ENCODE data around the gene ZFHX2. TPM values are rescaled to one million over a fixed set of nuclear protein-coding genes. Genes with fewer than 3 reads are reported as not detected.

Gene ZFHX2
- total and polyA plus RNA-seq, 2 of the 13 experiments (the other 11 are each of a cell fraction or from before 2014, with no cell fraction given): 0.17 to 0.44 TPM

DNA sequence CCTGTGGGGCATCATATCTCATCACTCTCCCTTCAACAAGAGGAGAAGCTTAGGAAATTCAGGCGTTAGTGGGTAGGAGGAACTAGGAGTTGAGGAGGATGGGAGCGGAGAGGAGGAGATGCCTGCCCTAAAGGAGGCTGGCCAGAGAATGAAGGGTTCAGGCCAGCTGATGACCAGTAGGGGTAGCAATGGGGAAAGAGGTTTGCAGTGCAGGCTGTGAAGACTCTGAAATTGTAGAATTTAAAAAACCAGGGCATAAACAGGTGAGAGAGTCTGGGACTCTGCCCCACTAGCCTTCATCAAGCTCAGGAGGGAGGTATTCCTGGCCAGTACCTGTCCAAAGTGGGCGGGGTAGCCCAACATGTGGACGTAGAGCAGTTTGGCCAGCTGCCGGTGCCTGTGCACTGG lies 15.2 kb upstream of the ZFHX2 start (continued):
- TF ChIP-seq, protein P1, sequence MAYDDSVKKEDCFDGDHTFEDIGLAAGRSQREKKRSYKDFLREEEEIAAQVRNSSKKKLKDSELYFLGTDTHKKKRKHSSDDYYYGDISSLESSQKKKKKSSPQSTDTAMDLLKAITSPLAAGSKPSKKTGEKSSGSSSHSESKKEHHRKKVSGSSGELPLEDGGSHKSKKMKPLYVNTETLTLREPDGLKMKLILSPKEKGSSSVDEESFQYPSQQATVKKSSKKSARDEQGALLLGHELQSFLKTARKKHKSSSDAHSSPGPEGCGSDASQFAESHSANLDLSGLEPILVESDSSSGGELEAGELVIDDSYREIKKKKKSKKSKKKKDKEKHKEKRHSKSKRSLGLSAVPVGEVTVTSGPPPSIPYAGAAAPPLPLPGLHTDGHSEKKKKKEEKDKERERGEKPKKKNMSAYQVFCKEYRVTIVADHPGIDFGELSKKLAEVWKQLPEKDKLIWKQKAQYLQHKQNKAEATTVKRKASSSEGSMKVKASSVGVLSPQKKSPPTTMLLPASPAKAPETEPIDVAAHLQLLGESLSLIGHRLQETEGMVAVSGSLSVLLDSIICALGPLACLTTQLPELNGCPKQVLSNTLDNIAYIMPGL (CRISPR knock-in tag; IDR thresholded peaks at IDR 0.05; ENCODE audit: borderline replicate concordance in 1 of 2, low read depth in 1 of 2): peak in 1 of 2 experiments; percentile 64; a peak in 1 of 4 replicates
- TF ChIP-seq, protein P2, sequence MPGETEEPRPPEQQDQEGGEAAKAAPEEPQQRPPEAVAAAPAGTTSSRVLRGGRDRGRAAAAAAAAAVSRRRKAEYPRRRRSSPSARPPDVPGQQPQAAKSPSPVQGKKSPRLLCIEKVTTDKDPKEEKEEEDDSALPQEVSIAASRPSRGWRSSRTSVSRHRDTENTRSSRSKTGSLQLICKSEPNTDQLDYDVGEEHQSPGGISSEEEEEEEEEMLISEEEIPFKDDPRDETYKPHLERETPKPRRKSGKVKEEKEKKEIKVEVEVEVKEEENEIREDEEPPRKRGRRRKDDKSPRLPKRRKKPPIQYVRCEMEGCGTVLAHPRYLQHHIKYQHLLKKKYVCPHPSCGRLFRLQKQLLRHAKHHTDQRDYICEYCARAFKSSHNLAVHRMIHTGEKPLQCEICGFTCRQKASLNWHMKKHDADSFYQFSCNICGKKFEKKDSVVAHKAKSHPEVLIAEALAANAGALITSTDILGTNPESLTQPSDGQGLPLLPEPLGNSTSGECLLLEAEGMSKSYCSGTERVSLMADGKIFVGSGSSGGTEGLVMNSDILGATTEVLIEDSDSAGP (CRISPR knock-in tag; IDR thresholded peaks at IDR 0.05; ENCODE audit: borderline replicate concordance): 0 out of 2 replicates have a peak, but pooled peaks have one; percentile 28
- TF ChIP-seq, protein P3, sequence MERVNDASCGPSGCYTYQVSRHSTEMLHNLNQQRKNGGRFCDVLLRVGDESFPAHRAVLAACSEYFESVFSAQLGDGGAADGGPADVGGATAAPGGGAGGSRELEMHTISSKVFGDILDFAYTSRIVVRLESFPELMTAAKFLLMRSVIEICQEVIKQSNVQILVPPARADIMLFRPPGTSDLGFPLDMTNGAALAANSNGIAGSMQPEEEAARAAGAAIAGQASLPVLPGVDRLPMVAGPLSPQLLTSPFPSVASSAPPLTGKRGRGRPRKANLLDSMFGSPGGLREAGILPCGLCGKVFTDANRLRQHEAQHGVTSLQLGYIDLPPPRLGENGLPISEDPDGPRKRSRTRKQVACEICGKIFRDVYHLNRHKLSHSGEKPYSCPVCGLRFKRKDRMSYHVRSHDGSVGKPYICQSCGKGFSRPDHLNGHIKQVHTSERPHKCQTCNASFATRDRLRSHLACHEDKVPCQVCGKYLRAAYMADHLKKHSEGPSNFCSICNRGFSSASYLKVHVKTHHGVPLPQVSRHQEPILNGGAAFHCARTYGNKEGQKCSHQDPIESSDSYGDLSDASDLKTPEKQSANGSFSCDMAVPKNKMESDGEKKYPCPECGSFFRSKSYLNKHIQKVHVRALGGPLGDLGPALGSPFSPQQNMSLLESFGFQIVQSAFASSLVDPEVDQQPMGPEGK (CRISPR knock-in tag; IDR thresholded peaks at IDR 0.05): 0 out of 2 replicates have a peak, but pooled peaks have one; percentile 29
- peak; percentile 70 for TF ChIP-seq SP5 (CRISPR knock-in tag; IDR thresholded peaks at IDR 0.05; ENCODE audit: borderline replicate concordance, low read depth)
- peak; percentile 18; the same call in 1 of the 2 replicates for TF ChIP-seq SNAI1 (CRISPR knock-in tag; IDR thresholded peaks at IDR 0.05; ENCODE audit: borderline replicate concordance)
- TF ChIP-seq NR2F1 (CRISPR knock-in tag; IDR thresholded peaks at IDR 0.05): no peak
- TF ChIP-seq SIN3A (IDR thresholded peaks at IDR 0.05; ENCODE audit: borderline replicate concordance, low read depth, low read length): peak; percentile 59; the same call in 1 of the 2 replicates
- 0 out of 2 replicates have a peak, but pooled peaks have one; percentile 28 for TF ChIP-seq STAT5B (CRISPR knock-in tag; IDR thresholded peaks at IDR 0.05)
- no peak for TF ChIP-seq REXO4 (CRISPR knock-in tag; IDR thresholded peaks at IDR 0.05; ENCODE audit: borderline replicate concordance)
- 0 out of 2 replicates have a peak, but pooled peaks have one; percentile 26 for TF ChIP-seq IRF2 (CRISPR knock-in tag; IDR thresholded peaks at IDR 0.05)
- TF ChIP-seq HOXA7 (CRISPR knock-in tag; IDR thresholded peaks at IDR 0.05): no peak
- peak; percentile 9; the same call in 1 of the 2 replicates for TF ChIP-seq POLR2G (IDR thresholded peaks at IDR 0.05; ENCODE audit: low read depth, low read length)
- TF ChIP-seq IRX3 (CRISPR knock-in tag; IDR thresholded peaks at IDR 0.05; ENCODE audit: borderline replicate concordance, low read depth): no peak; the same call in 1 of the 2 replicates
- TF ChIP-seq SP4 (CRISPR knock-in tag; IDR thresholded peaks at IDR 0.05): peak; percentile 18; the same call in 1 of the 2 replicates
- TF ChIP-seq, protein P4, sequence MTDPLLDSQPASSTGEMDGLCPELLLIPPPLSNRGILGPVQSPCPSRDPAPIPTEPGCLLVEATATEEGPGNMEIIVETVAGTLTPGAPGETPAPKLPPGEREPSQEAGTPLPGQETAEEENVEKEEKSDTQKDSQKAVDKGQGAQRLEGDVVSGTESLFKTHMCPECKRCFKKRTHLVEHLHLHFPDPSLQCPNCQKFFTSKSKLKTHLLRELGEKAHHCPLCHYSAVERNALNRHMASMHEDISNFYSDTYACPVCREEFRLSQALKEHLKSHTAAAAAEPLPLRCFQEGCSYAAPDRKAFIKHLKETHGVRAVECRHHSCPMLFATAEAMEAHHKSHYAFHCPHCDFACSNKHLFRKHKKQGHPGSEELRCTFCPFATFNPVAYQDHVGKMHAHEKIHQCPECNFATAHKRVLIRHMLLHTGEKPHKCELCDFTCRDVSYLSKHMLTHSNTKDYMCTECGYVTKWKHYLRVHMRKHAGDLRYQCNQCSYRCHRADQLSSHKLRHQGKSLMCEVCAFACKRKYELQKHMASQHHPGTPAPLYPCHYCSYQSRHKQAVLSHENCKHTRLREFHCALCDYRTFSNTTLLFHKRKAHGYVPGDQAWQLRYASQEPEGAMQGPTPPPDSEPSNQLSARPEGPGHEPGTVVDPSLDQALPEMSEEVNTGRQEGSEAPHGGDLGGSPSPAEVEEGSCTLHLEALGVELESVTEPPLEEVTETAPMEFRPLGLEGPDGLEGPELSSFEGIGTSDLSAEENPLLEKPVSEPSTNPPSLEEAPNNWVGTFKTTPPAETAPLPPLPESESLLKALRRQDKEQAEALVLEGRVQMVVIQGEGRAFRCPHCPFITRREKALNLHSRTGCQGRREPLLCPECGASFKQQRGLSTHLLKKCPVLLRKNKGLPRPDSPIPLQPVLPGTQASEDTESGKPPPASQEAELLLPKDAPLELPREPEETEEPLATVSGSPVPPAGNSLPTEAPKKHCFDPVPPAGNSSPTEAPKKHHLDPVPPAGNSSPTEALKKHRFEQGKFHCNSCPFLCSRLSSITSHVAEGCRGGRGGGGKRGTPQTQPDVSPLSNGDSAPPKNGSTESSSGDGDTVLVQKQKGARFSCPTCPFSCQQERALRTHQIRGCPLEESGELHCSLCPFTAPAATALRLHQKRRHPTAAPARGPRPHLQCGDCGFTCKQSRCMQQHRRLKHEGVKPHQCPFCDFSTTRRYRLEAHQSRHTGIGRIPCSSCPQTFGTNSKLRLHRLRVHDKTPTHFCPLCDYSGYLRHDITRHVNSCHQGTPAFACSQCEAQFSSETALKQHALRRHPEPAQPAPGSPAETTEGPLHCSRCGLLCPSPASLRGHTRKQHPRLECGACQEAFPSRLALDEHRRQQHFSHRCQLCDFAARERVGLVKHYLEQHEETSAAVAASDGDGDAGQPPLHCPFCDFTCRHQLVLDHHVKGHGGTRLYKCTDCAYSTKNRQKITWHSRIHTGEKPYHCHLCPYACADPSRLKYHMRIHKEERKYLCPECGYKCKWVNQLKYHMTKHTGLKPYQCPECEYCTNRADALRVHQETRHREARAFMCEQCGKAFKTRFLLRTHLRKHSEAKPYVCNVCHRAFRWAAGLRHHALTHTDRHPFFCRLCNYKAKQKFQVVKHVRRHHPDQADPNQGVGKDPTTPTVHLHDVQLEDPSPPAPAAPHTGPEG (CRISPR knock-in tag; IDR thresholded peaks at IDR 0.05): 0 out of 2 replicates have a peak, but pooled peaks have one; percentile 4

All from HepG2 (cell line).